ENCODE measurements around the gene SNX24. TPM values are rescaled to one million over a fixed set of nuclear protein-coding genes. Genes with fewer than 3 reads are reported as not detected.

SNX24 gene
- total RNA-seq, 1 donor from 2014 or later, result 16.0 TPM

GRCh38 chr5:123028222-123028621 is 182.8 kb downstream of the SNX24 start:
- peak; percentile 41 for DNase-seq
- H3K4me1 ChIP-seq, result peaks cover 47% of the 10 kb centered on the region
- H3K9me3 ChIP-seq (replicated peaks), result no peaks in the 10 kb centered on the region
- peaks cover 57% of the 10 kb centered on the region for H3K36me3 ChIP-seq
- intact Hi-C loops (cut with micrococcal nuclease), result no loop called here
- TF ChIP-seq CTCF (IDR thresholded peaks at IDR 0.05; ENCODE audit: borderline replicate concordance), result peak; percentile 11
- no peaks in the 10 kb centered on the region for H3K27me3 ChIP-seq (ENCODE audit: low read depth)
- H3K4me3 ChIP-seq, result no peak overlapping the region
- peak overlapping the region; percentile 69 for H3K27ac ChIP-seq (replicated peaks)

- no peaks in the 10 kb centered on the region for H3K27me3 ChIP-seq (ENCODE audit: low read depth)
- H3K4me1 ChIP-seq, result peaks cover 93% of the 10 kb centered on the region
- H3K27ac ChIP-seq (replicated peaks), result peak overlapping the region; percentile 73
- DNase-seq, result no peak
- no peak for TF ChIP-seq CTCF (IDR thresholded peaks at IDR 0.05; ENCODE audit: borderline replicate concordance)
- intact Hi-C loops (cut with micrococcal nuclease), result no loop called here
- no peaks in the 10 kb centered on the region for H3K9me3 ChIP-seq (replicated peaks)
- H3K36me3 ChIP-seq, result peaks cover 9% of the 10 kb centered on the region
- no peak overlapping the region for H3K4me3 ChIP-seq
Observed at GRCh38 chr5:123033157-123033671, 187.8 kb downstream of the SNX24 start.

GRCh38 chr5:123035360-123035917 is 190.0 kb downstream of the SNX24 start:
- intact Hi-C loops (cut with micrococcal nuclease), result no loop called here
- peak; percentile 33 for DNase-seq

GRCh38 chr5:123035918-123036390 is 190.5 kb downstream of the SNX24 start:
- Histone ChIP-seq H3K27ac (replicated peaks) (peak overlapping the region; percentile 98), H3K36me3 (no peaks in the 10 kb centered on the region), H3K4me1 (peaks cover 73% of the 10 kb centered on the region), H3K4me3 (peak overlapping the region; percentile 84), H3K9me3 (replicated peaks) (no peaks in the 10 kb centered on the region), H3K27me3 (ENCODE audit: low read depth) (no peaks in the 10 kb centered on the region)
- intact Hi-C loops (cut with micrococcal nuclease), result no loop called here
- DNase-seq, result peak; percentile 53
- no peak for TF ChIP-seq CTCF (IDR thresholded peaks at IDR 0.05; ENCODE audit: borderline replicate concordance)

More at GRCh38 chr5:123035360-123035917, 190.0 kb downstream of the SNX24 start:
- Histone ChIP-seq H3K36me3 (no peaks in the 10 kb centered on the region), H3K27ac (replicated peaks) (peak overlapping the region; percentile 98), H3K27me3 (ENCODE audit: low read depth) (no peaks in the 10 kb centered on the region), H3K9me3 (replicated peaks) (no peaks in the 10 kb centered on the region), H3K4me1 (peaks cover 74% of the 10 kb centered on the region), H3K4me3 (peak overlapping the region; percentile 84)
- TF ChIP-seq CTCF (IDR thresholded peaks at IDR 0.05; ENCODE audit: borderline replicate concordance), result no peak

GRCh38 chr5:123036391-123037103 is 191.1 kb downstream of the SNX24 start, which contains the start of gene PPIC:
Gene PPIC, minus strand, starts transcription at chr5:123036725. Its CDS starts 100 bp downstream, at chr5:123036625.
- H3K27me3 ChIP-seq (ENCODE audit: low read depth), result no peaks in the 10 kb centered on the region
- H3K27ac ChIP-seq (replicated peaks), result peak within 1 kb of the TSS; percentile 98
- intact Hi-C loops (cut with micrococcal nuclease), result no loop called here
- peaks cover 68% of the 10 kb centered on the region for H3K4me1 ChIP-seq
- H3K4me3 ChIP-seq, result peak within 1 kb of the TSS; percentile 84
- peak; percentile 90 for DNase-seq
- no peak for TF ChIP-seq CTCF (IDR thresholded peaks at IDR 0.05; ENCODE audit: borderline replicate concordance)
- H3K9me3 ChIP-seq (replicated peaks), result no peaks in the 10 kb centered on the region
- H3K36me3 ChIP-seq, result no peaks in the 10 kb centered on the region

Measured in left ventricle myocardium inferior (tissue), 1 donor.